Fibroblast of lung (primary cell): ENCODE results near the gene PDZD2.

ENCODE experiments used
- EZH2 ChIP-seq: IDR thresholded peaks from 2 replicates; pipeline ENCODE4 v1.5.1; 2012; ENCODE audit warnings: low read length, control low read depth, mild to moderate bottlenecking; ENCODE audit errors: missing control alignments
- TF ChIP-seq, protein P1 (sequence below), 2 donors: IDR thresholded peaks in 1 of 2; conservative IDR thresholded peaks in 1 of 2; 1 replicate in 1 of 2; 2 replicates in 1 of 2; pipeline ENCODE4 v1.5.1; 2011 to 2012; ENCODE audit warnings: low read length in 2 of 2, control low read depth in 1 of 2, inconsistent platforms in 1 of 2, low read depth in 1 of 2, mild to moderate bottlenecking in 1 of 2

- TF ChIP-seq, protein P1, sequence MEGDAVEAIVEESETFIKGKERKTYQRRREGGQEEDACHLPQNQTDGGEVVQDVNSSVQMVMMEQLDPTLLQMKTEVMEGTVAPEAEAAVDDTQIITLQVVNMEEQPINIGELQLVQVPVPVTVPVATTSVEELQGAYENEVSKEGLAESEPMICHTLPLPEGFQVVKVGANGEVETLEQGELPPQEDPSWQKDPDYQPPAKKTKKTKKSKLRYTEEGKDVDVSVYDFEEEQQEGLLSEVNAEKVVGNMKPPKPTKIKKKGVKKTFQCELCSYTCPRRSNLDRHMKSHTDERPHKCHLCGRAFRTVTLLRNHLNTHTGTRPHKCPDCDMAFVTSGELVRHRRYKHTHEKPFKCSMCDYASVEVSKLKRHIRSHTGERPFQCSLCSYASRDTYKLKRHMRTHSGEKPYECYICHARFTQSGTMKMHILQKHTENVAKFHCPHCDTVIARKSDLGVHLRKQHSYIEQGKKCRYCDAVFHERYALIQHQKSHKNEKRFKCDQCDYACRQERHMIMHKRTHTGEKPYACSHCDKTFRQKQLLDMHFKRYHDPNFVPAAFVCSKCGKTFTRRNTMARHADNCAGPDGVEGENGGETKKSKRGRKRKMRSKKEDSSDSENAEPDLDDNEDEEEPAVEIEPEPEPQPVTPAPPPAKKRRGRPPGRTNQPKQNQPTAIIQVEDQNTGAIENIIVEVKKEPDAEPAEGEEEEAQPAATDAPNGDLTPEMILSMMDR (conservative IDR thresholded peaks at IDR 0.05 in 1 of 2, IDR thresholded peaks at IDR 0.05 in 1 of 2; ENCODE audit: low read depth in 1 of 2, low read length in 2 of 2), result no peak
- no peak for TF ChIP-seq EZH2
Measured at GRCh38 chr5:32020271-32020670, 381.3 kb downstream of the PDZD2 start.
